Head of caudate nucleus (tissue), 42 donors: Measurements from ENCODE around the gene OR2T8.
A peak's percentile ranks its signal among the peaks of the same experiment; 100 is the strongest.
"Not testable (repeated sequence)": the region's sequence is repeated elsewhere in the genome, so short reads cannot be mapped to it uniquely, and the experiment has no call there.

Source experiments
- DNase-seq, 42 donors: peaks; one replicate each; pipeline versions ENCODE4 v3.0.0 to v3.0.0-alpha.2; 2020 to 2021; ENCODE audit warnings: mixed read lengths in 7 of 42
- intact Hi-C: fragments of 100-400 bp; cut with DNase I; formaldehyde crosslinking; loops from one replicate; pipeline ENCODE4 v1.15.0; 2022

The OR2T8 gene

GRCh38 chr1:247919952-247920351 is at the start of gene OR2T8:
Gene OR2T8 (plus strand): TSS chr1:247920252. CDS start chr1:247921018, 766 bp downstream.
- no peak for DNase-seq
- intact Hi-C loops = no loop called here

- intact Hi-C loops = no loop called here
- DNase-seq = peak in 1 of 42 donors; percentile 36
These were observed 36.7 kb upstream of the OR2T8 start for GRCh38 chr1:247883346-247883745.

DNA sequence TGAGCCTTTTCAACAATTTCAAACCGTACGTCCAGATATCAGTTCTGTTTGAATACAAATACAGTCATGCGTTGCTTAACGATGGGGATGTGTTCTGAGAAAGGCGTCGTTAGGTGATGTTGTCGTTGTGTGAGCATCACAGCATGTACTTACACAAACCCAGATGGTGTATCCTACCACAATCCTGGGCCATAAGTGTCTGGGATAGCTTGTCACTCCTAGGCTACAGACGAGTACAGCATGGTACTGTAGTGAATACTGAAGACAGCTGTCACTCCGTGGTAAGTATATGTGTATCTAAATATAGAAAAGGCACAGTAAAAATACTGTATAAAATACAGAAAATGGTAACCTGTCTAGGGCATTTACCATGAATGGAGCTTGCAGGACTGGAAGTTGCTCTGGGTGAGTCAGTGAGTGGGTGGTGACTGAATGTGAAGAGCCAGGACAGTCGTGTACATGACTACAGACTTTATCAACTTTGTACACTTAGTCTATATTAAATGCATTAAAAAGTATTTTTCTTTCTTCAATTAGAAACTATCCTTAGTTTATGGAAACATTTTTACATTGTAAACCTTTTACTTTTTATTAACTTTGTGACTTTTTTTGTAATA is 35.1 kb upstream of the OR2T8 start:
- DNase-seq = peak in 1 of 42 donors; percentile 8
- intact Hi-C loops = no loop called here

DNA sequence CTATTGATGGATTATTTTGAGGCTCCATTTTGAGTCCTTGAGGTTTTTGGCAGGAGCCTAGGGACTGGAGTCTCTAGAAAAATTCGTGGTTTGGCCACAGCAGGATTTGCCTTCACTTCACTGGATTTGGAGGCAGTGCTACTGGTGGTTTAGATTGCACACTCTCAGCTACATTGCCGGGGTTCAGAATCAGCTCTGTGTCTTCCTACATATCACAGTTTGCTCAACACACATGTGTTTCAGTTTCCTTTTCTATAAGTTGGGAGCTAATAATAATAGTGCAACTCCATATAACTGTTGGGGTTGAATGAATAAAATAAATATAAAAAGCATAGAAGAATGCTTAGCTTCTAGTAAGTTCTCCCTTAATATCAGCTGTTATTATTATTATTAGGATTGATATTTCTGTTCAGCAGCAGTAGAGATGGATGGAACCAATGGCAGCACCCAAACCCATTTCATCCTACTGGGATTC is 24.9 kb upstream of the OR2T8 start, which contains the start of gene OR2W3:
TSS of gene OR2W3 (plus strand) at position 425 of the 475 bp plus-strand sequence. CDS start at position 425, 0 bp downstream.
- DNase-seq = peak in 1 of 42 donors; percentile 26
- intact Hi-C loops = no loop called here

GRCh38 chr1:247895976-247896375 is 24.1 kb upstream of the OR2T8 start:
- intact Hi-C loops = no loop called here
- DNase-seq = peak in 1 of 42 donors; percentile 37

DNA sequence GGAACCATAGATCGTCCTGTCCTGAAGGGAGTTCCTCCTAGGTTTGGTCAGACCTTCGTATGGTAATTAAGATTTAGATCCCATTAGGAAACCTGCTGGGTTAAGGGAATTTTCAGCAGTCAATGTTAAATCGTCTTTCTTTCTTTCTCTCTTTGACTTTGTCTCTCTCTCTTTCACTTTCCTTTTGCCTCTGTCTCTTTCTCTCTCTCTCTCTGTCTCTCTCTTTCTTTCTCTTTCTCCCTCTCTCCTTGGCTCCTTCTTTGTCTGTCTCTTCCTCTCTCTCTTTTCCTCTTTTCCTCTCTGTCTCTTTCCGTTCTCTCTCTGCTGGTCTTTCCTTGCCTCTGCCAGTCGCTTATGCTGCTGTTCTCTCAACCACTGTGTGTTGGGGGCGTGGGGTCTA is 15.9 kb upstream of the OR2T8 start:
- intact Hi-C loops = no loop called here
- DNase-seq = no peak

DNA sequence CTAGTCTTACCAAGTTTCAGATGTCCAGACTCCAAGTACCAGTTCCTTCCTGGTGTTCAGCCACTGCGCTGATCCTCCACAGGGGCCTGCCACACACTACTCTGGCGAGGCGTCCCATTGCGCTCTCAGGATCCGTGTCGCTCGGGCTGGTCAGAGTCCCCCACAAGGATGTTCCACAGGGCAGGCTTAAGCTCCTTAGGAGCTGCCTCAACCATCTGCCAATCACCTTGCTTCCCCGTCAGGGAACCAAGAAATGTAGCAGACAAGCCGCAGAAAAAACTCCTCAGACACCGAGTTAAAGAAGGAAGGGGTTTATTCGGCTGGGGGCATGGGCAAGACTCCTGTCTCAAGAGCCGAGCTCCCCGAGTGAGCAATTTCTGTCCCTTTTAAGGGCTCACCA is 14.9 kb upstream of the OR2T8 start:
- intact Hi-C loops = no loop called here
- no peak for DNase-seq

GRCh38 chr1:247905910-247906503 is 14.0 kb upstream of the OR2T8 start:
- intact Hi-C loops = no loop called here
- DNase-seq = no peak

DNA sequence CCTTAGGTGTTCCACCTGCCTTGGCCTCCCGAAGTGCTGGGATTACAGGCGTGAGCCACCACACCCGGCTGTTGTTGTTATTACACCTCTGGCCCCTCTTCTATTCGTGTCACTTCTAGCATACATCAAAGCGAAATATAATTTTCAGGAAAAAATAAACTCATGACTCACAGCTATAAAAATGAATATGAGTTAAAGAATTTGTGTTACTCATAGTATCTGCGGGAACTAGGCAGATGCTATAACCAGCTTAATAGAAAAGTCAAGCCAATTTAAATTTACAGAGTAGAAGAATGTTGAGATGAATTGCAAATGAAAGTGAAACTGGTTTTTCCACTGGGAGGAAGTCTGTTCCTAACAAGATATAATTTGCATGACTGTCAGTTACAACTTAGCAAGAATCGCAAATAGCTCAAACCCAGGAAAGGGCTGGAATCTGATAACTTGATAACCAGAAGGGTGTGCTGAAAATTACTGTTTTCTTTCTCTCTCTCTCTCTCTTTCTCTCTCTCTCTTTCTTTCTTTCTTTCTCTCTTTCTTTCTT is 13.5 kb upstream of the OR2T8 start:
- DNase-seq = peak in 1 of 42 donors; percentile 20

GRCh38 chr1:247908766-247909165 is 11.3 kb upstream of the OR2T8 start:
- DNase-seq = no peak
- intact Hi-C loops = no loop called here

More for the DNA sequence above, 13.5 kb upstream of the OR2T8 start:
- intact Hi-C loops = no loop called here

DNA sequence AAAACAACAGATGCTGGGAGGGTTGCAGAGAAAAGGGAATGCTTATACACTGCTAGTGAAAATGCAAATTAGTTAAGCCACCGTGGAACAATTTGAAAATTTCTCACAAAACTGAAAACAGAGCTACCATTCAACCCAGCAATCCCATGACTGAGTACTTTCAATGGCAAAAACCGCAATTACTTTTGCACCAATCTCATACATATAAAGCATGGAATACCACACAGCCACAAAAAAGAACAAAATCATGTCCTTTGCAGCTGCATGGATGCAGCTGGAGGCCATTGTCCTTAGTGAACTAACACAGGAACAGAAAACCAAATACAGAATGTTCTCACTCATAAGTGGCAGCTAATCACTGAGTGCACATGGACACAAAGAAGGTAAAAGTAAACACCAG is 6.3 kb upstream of the OR2T8 start:
- DNase-seq = no peak

GRCh38 chr1:247914941-247915662 is 5.0 kb upstream of the OR2T8 start:
- intact Hi-C loops = no loop called here
- no peak for DNase-seq

More for the DNA sequence above, 6.3 kb upstream of the OR2T8 start:
- intact Hi-C loops = no loop called here

DNA sequence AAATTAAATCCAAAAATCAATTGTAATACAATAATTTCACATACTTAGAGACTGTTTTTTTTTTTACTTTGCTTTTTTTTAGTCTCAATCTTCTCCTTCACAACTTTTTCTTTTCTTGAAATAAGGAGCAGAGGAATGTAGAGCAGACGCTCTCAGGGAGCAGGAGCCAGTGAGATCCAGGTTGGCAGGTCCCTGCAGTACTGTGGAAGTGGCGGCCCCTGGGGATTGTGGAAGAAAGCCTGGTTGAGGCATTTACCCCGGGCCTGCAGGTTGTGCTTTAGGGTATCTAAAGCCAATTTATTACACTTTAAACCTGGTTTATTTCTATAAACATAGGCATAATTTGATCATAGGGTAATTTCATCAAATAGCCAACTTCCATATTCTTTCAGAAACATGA is 3.9 kb downstream of the OR2T8 start:
- no peak for DNase-seq
- intact Hi-C loops = no loop called here

DNA sequence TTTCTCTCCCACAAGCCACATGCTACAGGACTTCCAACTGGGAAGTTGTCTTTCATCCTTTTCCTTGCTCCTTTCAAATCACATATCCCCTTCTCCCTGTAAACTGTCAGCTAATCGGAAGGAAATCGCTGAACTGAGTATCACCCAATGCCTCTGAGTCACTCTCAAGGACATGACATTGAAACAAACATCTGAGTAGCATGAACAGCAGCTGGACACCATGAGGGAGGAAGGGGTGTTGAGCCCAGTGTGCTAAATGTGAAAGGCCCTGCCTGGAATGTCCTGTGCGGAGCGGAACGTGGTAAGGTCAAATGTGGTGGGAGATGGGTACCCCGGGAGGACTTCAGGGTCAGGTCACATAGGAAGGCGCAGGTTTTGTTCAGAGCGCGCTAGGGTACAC is 4.8 kb downstream of the OR2T8 start, which contains the start of gene OR2AJ1:
TSS of gene OR2AJ1 (plus strand) at position 22 of the 400 bp plus-strand sequence. CDS start 8,880 bp downstream, outside the sequence.
- no peak for DNase-seq
- intact Hi-C loops = no loop called here

GRCh38 chr1:247933989-247934388 is 13.9 kb downstream of the OR2T8 start:
- intact Hi-C loops = no loop called here
- DNase-seq = no peak

GRCh38 chr1:247935781-247936180 is 15.7 kb downstream of the OR2T8 start:
- intact Hi-C loops = no loop called here
- peak in 1 of 42 donors; percentile 3 for DNase-seq

DNA sequence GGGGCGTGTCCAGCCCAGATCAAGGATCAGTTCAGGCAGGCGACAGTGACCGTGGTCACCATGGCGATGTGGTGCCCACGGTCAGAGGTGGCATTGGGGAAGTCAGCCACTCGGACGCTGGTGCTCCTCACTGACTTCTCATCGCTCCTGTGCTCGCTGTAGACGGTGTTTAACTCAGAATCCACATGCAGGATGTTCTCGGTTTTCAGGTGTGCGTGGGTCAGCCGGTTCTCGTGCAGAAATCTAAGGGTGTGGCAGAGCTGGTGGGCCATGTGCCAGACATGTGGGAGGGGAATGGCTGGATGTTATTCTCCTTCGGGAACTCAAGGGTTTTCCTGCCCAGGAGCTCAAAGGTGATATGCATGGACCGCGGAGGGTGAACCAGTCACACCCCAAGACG is 16.4 kb downstream of the OR2T8 start:
- intact Hi-C loops = no loop called here
- peak in 2 of 42 donors; percentile 10 to 20 for DNase-seq

GRCh38 chr1:247936965-247937734 is 17.1 kb downstream of the OR2T8 start:
- intact Hi-C loops = not testable (repeated sequence)
- peak; percentile 53 to 93 (median 84) for DNase-seq

GRCh38 chr1:247942624-247943023 is 22.6 kb downstream of the OR2T8 start:
- intact Hi-C loops = no loop called here
- DNase-seq = no peak
